ENCODE data around the gene ERBB4.

The ERBB4 gene

GRCh38 chr2:211976076-211976475, 562.5 kb downstream of the ERBB4 start:
- TF ChIP-seq, protein P1, sequence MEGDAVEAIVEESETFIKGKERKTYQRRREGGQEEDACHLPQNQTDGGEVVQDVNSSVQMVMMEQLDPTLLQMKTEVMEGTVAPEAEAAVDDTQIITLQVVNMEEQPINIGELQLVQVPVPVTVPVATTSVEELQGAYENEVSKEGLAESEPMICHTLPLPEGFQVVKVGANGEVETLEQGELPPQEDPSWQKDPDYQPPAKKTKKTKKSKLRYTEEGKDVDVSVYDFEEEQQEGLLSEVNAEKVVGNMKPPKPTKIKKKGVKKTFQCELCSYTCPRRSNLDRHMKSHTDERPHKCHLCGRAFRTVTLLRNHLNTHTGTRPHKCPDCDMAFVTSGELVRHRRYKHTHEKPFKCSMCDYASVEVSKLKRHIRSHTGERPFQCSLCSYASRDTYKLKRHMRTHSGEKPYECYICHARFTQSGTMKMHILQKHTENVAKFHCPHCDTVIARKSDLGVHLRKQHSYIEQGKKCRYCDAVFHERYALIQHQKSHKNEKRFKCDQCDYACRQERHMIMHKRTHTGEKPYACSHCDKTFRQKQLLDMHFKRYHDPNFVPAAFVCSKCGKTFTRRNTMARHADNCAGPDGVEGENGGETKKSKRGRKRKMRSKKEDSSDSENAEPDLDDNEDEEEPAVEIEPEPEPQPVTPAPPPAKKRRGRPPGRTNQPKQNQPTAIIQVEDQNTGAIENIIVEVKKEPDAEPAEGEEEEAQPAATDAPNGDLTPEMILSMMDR (IDR thresholded peaks at IDR 0.05; ENCODE audit: borderline replicate concordance, insufficient read depth, low read depth, low read length) = no peak

GRCh38 chr2:211967234-211967633, 571.4 kb downstream of the ERBB4 start:
- TF ChIP-seq, protein P1 (IDR thresholded peaks at IDR 0.05; ENCODE audit: borderline replicate concordance, insufficient read depth, low read depth, low read length) = no peak
- no peak overlapping the region for H3K4me3 ChIP-seq (ENCODE audit: low read depth, low read length)

More at GRCh38 chr2:211976076-211976475, 562.5 kb downstream of the ERBB4 start:
- H3K4me3 ChIP-seq (ENCODE audit: low read depth, low read length) = no peak overlapping the region

DNA sequence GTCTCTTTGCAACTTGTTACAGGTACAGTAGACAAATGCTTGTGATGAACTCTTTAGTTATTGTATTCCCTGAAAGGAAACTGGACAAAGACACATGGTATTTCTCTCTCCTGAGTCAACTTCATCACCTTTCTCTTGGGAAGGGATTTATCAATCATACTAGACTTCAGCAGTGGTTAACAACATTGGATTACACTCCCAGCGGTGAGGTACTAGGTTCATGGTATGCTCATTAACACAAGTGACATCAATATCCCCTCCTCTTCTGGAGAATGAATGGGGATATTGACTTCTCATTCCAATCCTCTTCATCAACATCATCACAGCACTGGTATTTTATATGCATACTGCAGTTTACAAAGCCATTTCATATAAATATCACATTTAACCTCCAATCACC, 574.6 kb downstream of the ERBB4 start:
- TF ChIP-seq, protein P1 (IDR thresholded peaks at IDR 0.05; ENCODE audit: borderline replicate concordance, insufficient read depth, low read depth, low read length) = no peak
- H3K4me3 ChIP-seq (ENCODE audit: low read depth, low read length) = no peak overlapping the region

GRCh38 chr2:211957799-211958198, 580.8 kb downstream of the ERBB4 start:
- no peak overlapping the region for H3K4me3 ChIP-seq (ENCODE audit: low read depth, low read length)
- TF ChIP-seq, protein P1 (IDR thresholded peaks at IDR 0.05; ENCODE audit: borderline replicate concordance, insufficient read depth, low read depth, low read length) = no peak

DNA sequence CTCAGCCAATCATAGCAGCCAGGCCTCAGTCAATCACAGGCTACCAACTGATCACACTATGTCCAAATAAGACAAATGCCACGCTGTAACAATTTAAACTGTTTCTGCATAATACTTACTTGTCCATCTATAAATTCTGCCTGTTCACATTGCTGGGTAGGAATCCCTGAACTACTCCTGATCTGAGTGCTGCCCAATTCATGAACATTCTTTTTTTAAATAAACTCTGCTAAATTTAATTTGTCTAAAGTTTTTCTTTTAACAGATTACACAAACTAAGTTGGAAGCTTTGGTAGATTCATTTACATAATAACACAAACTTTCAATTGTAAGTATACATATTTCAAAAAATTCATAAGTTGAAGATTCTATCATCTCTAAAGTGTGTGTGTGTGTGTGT, 583.0 kb downstream of the ERBB4 start:
- TF ChIP-seq, protein P1 (IDR thresholded peaks at IDR 0.05; ENCODE audit: borderline replicate concordance, insufficient read depth, low read depth, low read length) = no peak

GRCh38 chr2:211948932-211949331, 589.7 kb downstream of the ERBB4 start:
- TF ChIP-seq, protein P1 (IDR thresholded peaks at IDR 0.05; ENCODE audit: borderline replicate concordance, insufficient read depth, low read depth, low read length) = no peak
- no peak overlapping the region for H3K4me3 ChIP-seq (ENCODE audit: low read depth, low read length)

More for the DNA sequence above, 583.0 kb downstream of the ERBB4 start:
- H3K4me3 ChIP-seq (ENCODE audit: low read depth, low read length) = no peak overlapping the region

GRCh38 chr2:211946960-211947359, 591.6 kb downstream of the ERBB4 start:
- TF ChIP-seq, protein P1 (IDR thresholded peaks at IDR 0.05; ENCODE audit: borderline replicate concordance, insufficient read depth, low read depth, low read length) = no peak
- no peak overlapping the region for H3K4me3 ChIP-seq (ENCODE audit: low read depth, low read length)
